Kidney glomerular epithelial cell (primary cell): ENCODE results near the gene SDK1.

ENCODE experiments used
- DNase-seq: peaks from one replicate; lab custom pipeline; 2025; lab: John Stamatoyannopoulos, UW

The SDK1 gene

DNA sequence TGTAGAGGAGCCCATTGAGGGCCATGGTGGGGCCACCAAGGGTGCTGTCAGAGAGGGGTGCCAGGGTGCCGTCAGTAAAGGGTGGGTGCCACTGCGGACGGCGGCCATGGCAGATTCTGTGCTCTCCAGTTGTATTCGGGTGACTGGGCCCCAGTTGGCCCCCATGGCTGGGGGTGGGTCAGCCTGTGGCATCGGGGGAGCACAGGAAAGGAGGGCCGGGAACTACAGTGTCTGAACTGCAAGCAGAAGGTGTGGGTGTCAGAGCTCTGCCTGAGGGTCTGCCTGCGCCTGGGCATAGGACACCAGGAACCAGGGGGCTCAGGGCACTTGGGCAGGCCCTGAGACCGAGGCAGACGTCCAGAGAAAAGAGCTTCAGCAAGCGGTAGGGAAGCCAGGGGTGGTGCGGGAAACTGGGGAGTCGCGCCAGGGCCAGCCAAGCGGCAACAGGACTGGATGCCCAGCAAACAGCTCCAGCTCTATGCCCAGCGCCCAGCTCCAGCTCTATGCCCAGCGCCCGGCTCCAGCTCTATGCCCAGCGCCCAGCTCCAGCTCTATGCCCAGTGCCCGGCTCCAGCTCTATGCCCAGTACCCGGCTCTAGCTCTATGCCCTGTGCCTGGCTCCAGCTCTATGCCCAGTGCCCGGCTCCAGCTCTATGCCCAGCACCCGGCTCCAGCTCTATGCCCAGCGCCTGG is 878.8 kb downstream of the SDK1 start:
- no peak for DNase-seq

DNA sequence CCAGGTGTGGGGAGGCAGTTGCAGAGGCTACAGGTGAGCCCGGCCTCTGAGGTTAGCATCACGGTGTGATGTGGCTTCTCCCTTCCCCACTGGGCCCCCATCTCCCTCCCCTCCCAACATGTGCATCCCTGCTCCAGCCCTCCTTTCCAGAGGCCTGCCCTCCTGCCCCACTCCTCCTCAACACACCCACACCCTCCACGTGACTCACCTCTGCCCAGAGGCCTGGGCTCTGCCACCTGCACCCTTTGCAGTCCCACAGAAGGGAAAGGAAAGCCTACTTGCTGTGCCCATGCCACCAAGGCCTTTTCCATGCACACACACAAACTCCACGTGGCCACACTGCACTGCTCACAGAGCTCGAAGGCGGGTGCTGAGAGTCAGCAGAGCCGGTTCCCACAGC is 880.4 kb downstream of the SDK1 start:
- no peak for DNase-seq

DNA sequence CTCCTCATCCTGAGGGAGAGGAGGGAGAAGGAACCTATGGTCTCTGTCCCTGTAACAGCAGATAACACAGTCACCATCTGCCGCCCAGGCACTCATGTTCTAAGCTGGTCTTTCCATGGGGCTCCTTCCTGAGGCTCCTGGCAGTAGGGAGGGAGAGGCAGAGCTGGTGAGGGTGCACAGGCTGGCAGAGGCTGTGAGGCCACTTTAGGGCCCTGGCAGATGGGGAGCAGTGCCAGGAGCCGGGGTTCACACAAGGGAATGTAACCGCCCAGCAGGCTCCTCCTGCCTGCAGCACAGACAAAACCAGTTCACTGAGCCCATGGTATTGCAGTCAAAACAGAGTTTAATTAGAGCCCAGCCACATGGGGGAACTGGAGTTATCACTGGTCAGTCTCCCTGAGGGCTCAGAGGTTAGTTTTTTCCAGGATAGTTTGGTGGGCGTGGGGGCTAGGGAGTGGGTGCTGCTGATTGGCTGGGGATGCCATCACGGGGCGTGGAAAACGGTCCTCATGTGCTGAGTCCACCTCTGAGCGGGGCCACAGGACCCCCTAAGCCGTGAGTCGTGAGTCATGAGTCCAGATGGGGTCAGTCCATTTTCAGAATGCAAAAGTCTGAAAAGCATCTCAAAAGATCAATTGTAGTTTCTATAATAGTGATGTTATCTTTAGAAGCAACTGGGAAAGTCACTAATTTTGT is 881.7 kb downstream of the SDK1 start:
- DNase-seq, result no peak

DNA sequence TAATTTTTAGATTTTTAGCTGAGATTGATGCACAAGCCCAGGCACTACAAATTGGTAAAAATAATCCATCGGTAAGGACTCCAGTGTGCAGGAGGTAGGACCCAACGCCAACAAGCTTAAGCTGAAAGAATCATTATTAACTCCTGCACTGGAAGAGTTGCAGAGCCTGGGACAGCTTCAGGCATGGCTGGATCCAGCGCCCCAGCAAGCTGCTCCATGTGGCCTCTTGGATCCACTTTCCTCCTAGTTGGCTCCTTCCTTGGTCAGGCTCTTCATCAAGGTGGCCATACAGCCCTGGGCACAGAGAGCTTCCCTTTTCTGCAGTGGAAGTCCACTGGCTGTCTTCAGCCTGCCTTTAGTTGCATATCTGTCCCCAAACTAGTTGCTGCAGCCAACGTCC is 883.6 kb downstream of the SDK1 start:
- DNase-seq, result no peak

DNA sequence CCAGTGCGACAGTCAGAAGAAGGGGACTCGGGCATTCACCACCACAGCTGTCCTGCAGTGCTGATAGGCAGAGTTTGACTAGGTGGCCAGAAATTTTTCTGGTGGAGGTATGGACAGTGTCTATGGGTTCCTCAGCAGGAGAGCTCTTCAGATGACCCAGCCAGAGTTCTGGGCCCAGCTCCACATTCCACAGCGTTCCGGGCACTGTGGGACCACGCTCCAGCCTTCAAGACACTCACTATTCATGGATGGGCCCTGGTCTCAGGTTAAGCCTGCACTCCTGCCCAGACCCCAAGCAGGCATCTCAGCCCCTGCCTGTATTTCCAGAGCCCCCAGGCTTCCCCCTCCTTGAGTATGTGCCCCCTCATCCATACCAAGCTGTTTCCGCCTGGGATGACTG is 884.1 kb downstream of the SDK1 start:
- DNase-seq, result no peak

DNA sequence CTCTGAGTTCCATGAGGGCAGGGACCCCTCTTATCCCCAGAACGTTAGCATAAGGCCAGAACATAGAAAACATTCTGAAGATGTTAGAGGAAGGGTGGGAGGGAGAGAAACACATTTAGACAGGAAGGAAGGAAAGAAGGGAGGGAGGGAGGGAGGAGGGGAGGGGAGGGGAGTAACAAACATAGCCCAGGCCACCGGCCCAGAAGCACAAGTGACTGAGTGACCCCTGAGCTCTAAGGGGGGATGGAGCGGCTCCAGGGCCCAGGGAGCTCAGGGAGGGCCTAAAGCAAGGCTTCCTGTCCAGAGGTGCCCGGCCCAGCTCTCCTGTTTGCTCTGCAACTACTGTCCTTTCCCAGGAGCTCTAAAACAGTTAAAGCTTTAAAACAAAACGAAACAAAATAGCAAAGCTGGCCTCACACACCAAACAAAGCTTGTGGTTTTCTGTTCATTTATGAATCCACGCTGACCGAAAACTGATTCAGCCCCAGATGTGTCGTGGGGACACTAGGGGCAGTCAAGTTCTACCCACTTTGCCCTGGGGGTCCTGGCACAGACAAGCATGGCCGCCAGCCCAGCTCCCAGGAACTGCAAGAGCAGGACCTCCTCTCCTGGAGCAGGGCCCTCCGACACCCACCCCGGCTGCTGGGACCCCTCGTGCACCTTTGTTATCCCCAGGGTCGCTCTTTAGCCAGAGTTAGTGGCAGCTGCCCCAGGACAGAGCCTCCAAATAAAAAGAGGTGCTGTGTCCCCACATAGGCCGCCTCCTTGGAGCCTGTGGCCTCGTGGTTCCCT is 884.9 kb downstream of the SDK1 start:
- no peak for DNase-seq

DNA sequence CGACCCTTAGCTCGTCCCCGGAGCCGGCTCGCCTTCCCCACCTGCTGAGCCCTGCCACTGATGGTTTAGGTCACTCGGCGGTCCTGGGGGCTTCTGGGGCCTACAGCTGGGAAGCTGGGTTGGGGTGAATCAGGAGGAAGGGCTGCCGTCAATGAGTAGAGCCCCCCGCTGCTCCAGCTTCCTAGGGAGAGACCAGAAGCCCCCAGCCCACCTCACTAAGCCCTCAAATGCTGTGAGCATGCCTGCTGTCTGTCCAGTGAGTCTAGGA is 885.4 kb downstream of the SDK1 start:
- no peak for DNase-seq

DNA sequence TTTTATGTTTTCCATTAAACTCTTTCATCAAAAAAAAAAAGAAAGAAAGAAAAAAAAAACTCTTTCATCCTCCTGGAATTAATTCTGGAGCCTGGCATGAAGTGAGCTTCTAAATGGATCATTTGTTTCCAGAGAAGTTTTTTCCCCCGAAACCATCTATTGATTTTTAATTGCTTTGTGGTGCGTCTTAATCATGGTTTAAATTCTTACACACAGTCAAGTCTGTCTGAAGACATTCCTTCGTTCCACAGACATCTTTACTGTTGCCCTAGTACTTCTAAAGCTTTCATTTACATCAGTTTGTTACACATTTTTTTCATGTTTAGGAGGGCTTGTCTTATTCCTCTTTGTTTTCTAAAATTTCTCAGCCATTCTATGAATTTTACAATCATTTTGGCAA is 887.6 kb downstream of the SDK1 start:
- no peak for DNase-seq

DNA sequence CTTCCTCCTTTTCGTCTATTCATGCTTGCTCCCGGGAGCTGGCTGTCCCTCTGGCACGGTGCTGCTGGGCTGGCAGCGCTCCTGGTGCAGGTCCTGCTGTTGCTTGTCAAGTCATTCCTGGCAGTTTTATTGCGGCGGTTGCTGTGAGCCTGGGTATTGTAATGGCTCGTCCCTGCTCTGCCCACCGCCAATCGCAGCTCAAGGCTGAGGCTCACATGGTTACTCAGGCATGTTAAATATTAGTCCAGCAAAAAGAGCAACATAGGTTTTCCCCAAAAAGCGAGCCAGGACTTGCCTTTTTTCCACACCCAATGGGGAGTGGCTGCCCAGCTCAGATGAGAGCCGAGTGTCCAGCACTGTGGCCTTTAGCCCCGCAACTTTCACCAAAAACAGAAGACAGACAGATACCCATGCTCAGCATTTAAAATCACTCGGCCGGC is 888.1 kb downstream of the SDK1 start:
- no peak for DNase-seq

DNA sequence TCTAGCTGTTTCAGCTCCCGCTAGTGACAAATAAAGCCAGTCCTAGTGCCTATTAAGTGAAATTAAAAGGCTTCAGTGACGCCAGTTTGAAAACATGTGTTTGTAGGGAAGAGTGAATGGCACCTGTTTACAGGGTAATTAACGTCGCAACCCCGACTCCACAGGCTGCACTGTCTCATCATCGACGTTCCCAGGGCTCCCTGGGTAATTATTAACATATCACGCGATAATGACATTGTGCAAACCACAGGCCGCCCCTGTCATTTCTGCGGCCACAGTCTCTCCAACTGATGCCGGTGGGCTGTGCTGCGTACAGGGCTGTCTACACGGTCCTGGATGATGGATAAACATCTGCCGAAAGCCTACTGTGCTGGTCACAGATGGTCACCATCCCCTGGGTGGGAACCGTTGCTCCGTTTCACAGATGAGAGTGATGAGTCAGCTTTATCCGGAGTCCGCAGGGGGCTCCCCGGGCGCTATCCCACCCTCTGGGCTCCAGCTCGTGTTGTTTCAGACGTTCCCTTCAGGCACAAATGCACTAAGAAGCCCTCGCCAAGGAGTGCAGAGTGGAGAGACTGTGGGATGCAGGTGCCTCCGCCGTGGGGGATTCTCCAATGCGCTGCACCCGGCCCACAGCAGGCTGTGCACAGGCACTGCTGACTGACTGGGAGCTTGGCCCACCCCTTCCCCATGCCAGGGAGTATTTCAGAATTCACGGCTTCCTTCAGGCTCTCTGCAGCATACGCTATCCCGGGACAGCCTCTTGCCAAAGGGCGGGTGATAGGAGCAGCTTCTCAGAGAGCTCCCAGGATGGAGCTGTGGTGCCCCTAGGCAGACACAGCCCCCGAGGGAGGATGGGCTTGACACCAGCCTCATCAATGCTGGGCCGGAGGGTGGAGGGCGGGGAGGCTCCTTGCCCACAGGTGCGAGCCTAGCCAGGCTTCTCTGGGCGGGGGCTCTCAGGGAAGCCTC is 889.2 kb downstream of the SDK1 start:
- DNase-seq, result no peak

DNA sequence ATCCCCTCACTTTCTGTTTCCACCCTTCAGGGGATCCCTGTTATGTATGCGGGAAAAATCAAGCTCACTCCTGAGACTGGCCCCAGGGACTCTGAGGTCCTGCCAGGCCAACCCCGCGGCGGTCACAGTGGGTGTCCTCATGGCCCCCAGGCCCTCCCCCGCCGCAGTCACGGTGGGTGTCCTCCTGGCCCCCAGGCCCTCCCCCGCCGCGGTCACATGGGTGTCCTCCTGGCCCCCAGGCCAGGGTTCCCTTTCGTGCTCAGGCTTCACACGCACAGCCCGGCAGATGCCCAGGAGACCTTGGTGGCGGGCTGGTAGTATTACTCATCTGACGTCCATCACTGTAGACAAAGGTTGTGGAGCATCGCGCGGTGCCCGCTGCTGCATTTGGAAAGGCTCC is 890.0 kb downstream of the SDK1 start:
- DNase-seq, result no peak

DNA sequence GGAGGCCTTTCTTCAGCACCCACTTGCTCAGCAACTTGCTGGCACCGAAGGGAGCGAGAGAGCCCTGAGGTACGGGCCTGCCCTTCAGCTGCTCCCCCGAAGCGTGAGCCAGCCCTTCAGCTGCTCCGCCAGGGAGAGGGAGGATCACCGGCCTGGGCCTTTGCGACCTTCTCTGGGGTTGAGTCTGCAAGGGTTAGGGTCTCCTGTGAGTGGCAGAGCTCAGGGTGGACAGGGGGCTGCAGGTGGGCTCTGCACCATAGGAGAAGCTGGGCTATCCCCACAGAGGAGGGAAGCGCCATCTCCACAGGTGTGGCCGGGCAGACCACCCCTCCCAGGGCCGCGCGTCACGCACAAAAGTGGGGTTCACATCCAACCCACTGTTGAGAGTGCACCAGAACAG is 890.5 kb downstream of the SDK1 start:
- no peak for DNase-seq

DNA sequence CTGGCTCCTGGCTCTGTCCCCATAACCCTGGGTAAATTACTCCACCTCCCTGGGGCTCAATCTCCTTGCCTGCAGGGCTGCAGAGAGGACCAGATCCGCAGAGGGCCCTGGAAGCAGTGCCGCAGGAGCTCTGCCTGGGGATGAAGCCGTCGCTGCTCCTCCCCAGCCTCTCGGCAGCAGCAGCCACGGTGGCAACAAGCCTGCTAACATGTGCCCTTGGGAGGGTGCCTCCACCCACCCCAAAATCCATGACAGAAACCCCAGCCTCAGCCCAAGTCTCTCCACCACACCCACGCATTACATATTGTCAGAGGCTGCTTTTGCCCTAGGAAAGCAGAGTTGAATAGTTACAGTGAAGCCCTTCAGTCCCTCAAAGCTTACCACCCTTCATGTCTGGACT is 894.6 kb downstream of the SDK1 start:
- DNase-seq, result no peak

DNA sequence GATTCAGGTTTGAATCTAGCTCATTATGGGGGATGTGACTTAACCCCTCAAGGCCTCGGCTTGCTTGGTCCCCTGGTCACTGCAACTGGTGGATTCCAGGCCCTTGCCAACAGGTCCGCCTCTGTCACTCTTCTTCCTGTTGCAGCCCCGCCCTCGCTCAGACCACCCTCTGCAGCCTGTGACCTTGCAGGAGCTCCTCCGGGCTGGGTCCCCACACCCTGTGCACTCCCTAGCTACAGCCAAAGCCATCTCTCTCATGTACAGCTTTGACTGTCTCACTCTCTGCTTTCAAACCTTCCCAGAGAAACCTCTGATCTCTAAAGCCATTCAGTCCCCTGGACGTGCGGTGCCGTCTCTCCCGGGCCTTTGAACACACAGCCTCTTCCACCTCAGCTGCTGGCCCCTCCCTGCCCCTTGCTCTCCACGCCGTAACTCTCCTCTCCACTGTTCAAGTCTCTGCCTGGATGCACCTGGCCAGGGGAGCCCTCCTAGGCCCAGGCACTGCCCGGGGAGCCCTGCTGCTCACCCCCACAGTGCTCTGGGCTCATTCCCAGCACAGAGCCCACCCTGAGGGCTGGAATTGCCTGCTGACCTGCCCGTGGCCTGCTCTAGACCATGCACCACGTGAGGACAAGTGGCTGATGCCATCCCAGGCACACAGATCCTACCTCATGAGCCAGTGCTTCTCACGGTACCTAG is 895.2 kb downstream of the SDK1 start:
- DNase-seq, result no peak

DNA sequence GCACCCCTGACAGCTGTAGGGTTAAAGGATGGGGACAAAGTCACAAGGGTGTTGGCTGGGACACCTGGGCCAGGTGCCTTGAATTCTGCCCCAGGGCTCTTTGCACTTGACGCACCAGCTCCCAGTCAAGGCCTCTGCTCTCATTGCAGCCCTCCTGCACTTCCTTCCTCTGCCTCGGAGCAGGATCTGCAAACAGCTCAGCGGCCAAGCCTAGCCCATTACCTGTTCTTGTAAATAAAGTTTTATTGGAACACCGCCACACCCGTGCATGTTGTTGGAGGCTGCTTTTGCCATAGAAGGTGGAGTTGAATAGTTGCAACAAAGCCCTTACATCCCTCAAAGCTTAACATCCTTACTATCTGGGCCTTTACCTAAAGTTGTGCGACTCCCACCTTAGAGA is 897.2 kb downstream of the SDK1 start:
- no peak for DNase-seq

DNA sequence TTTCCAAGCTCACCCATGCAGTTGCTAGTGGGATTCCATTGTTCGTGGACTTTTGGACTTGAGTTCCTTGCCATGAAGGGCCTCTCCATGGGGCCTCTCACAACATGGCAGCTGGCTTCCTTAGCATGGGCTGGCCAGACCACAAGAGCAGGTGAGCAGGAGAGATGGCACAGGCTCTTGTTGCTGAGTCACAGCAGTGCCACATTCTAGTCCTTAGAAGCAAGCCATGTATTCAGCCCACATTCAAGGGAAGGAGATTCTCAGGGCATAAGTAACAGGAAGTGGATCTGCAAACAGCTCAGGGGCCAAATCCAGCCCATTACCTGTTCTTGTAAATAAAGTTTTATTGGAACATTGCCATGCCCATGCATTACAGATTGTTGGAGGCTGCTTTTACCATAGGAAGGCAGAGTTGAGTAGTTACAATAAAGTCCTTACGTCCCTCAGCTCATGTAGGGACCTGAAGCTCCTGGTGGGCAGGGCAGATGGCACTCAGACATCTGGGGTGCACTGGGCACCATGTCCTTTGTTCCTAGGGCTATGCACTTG is 899.6 kb downstream of the SDK1 start:
- no peak for DNase-seq

DNA sequence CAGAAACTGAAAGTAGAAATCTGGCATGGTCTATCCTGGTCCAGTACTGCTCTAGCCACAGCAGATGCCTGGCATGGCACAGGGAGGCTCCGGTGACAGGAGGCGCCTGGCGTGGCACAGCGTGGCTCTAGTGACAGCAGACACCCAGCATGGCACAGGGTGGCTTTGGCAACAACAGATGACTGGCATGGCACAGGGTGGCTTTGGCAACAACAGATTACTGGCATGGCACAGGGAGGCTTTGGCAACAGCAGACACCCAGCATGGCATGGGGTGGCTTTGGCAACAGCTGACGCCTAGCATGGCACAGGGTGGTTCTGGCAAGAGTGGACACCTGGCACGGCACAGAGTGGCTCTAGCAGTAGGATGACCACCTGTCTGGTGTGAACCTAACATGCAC is 900.5 kb downstream of the SDK1 start:
- no peak for DNase-seq

DNA sequence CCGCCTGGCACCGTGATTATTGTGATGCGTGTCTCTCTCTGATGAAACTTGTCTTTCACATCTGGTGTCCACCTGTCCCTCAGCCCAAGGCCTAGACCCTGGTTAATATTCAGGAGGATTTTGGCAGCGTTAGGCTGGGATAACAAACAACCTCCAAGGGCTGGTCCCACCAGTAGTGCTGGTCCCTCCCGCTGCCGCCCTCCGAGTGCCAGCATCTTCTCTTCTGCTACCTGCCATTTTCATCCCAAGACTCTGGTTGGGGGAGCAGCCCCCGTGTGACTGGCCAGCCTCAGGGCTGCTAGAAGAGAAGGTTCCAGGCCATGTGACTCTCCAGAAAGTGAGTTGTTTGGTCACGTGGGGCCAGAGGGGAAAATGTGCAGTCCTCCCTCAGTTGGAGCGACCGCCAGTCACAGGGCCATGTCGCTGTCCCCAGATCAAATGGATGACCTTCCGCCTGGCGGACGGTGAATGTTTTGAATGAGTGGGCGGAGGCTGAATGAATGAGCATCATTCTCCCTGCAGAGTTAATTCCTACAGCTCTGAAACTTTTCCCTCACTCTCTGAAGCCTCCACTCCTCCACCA is 901.2 kb downstream of the SDK1 start:
- no peak for DNase-seq

DNA sequence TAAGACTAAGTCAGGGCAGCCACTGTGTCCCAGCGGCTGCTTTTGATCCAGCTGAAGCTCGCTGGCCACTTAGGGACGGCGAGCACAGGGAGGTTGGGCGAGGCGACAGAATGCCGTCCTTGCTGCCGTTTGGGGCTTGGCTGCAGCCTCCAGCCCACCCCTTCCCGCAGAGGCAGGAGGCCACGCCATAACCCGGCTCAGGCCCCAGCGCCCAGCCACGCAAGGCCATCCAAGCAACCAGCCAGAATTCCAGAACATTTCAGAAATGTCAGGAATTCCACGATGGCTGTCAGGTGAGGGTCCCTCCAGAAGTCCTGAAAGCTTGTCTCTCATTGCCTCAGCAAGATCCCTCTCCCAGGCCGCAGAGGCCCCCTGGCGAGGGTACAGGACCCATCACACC is 901.9 kb downstream of the SDK1 start:
- no peak for DNase-seq

DNA sequence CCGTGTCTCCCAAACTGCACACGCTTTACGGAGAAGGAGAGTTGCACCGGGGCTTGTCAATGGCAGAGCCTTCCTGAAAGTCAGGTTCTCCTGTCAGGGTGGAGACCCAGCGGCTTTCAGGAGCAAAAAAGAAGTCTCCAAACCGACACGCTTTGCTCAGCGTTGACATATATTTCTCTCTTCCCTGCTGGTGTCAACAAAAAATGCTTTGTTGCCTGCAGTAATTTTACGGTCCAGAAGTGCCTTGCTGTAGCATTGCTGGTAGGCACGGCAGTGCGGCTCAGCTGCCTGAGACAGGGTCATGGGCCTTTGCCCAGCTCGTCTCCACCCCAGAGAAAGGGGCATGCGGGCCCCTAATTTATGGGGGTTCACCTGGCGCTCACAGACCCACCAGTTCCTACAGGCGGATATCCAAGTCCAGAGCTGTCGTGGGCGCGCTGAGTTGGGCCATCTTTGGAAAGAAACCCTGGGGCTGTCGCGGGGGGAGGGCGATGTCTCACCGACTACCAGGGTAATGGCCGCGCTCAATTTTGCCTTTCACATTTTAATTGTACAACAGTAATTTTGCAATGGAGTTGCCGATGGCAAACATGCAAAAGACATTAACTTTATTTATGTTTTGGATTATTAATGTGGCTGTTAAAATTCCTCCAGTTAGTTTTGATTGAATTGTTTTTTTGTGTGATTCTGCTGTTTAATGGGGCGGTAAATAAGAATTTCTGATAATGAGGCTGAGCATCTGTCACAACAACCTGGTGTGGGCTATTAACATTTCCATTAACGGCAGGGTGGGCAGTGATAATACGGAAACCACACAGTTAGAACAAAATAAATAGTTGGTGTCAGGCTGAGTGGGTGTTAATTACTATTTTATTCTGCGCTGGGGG is 902.8 kb downstream of the SDK1 start:
- no peak for DNase-seq
